CD4-positive, alpha-beta T cell treated with Interleukin-17A for 1 hour (primary cell): ENCODE results near the gene ACAD8.
A peak's percentile ranks its signal among the peaks of the same experiment; 100 is the strongest.

ENCODE experiments used
- DNase-seq: peaks from one replicate; pipeline ENCODE4 v3.0.0-alpha.2; 2020

Gene ACAD8

GRCh38 chr11:134253188-134253993 is at the start of gene ACAD8, which contains the start of gene THYN1:
ACAD8 (plus strand) TSS chr11:134253568; CDS start chr11:134253601, 33 bp downstream.
THYN1 (minus strand) TSS chr11:134253352; CDS start chr11:134252882, 470 bp downstream.
- DNase-seq, result peak; percentile 96

GRCh38 chr11:134205729-134206128 is 47.6 kb upstream of the ACAD8 start:
- DNase-seq, result no peak

GRCh38 chr11:134206185-134206584 is 47.2 kb upstream of the ACAD8 start:
- no peak for DNase-seq

- peak; percentile 75 for DNase-seq
These were observed 45.7 kb upstream of the ACAD8 start for GRCh38 chr11:134207538-134208239.

- no peak for DNase-seq
These were observed 37.5 kb upstream of the ACAD8 start for GRCh38 chr11:134215836-134216235.

- DNase-seq, result no peak
These were observed 36.6 kb upstream of the ACAD8 start for GRCh38 chr11:134216816-134217215.

GRCh38 chr11:134223121-134223520 is 30.2 kb upstream of the ACAD8 start:
- DNase-seq, result no peak

GRCh38 chr11:134223836-134224709 is 29.3 kb upstream of the ACAD8 start, which contains the start of the genes NCAPD3 and VPS26B:
NCAPD3 (minus strand) TSS chr11:134223967; CDS start chr11:134223926, 41 bp downstream.
VPS26B (plus strand) TSS chr11:134224671; CDS start chr11:134225123, 452 bp downstream.
- DNase-seq, result peak; percentile 96

GRCh38 chr11:134224710-134225664 is 28.4 kb upstream of the ACAD8 start:
- DNase-seq, result peak; percentile 48

- DNase-seq, result no peak
These were observed 26.5 kb upstream of the ACAD8 start for GRCh38 chr11:134226806-134227325.

- DNase-seq, result peak; percentile 42
These were observed 24.7 kb upstream of the ACAD8 start for GRCh38 chr11:134228625-134229024.

GRCh38 chr11:134229126-134229790 is 24.1 kb upstream of the ACAD8 start:
- no peak for DNase-seq

- DNase-seq, result no peak
These were observed 23.0 kb upstream of the ACAD8 start for GRCh38 chr11:134230339-134230738.

GRCh38 chr11:134231958-134232659 is 21.3 kb upstream of the ACAD8 start:
- no peak for DNase-seq

GRCh38 chr11:134233729-134234179 is 19.6 kb upstream of the ACAD8 start:
- DNase-seq, result no peak

- no peak for DNase-seq
These were observed 18.0 kb upstream of the ACAD8 start for GRCh38 chr11:134235399-134235798.

- DNase-seq, result no peak
These were observed 16.4 kb upstream of the ACAD8 start for GRCh38 chr11:134236834-134237556.

GRCh38 chr11:134237557-134237922 is 15.8 kb upstream of the ACAD8 start:
- DNase-seq, result no peak

GRCh38 chr11:134238956-134239355 is 14.4 kb upstream of the ACAD8 start:
- DNase-seq, result no peak
